ENCODE measurements around the gene ITGAL.
"Not testable (repeated sequence)": the region's sequence is repeated elsewhere in the genome, so short reads cannot be mapped to it uniquely, and the experiment has no call there.

Gene ITGAL

GRCh38 chr16:30474684-30475083 lies 2.1 kb downstream of the ITGAL start:
- Histone ChIP-seq H3K36me3 (ENCODE audit: low read depth) (no peaks in the 10 kb centered on the region), H3K9me3 (ENCODE audit: severe bottlenecking) (no peaks in the 10 kb centered on the region), H3K27me3 (ENCODE audit: insufficient read depth, poor library complexity, severe bottlenecking) (no peaks in the 10 kb centered on the region), H3K4me3 (ENCODE audit: severe bottlenecking) (no peak overlapping the region), H3K27ac (ENCODE audit: poor library complexity, severe bottlenecking) (no peak overlapping the region), H3K4me1 (ENCODE audit: insufficient read depth, poor library complexity, severe bottlenecking) (peaks cover 4% of the 10 kb centered on the region)
- no peak for TF ChIP-seq CTCF (IDR thresholded peaks at IDR 0.05; ENCODE audit: poor library complexity, severe bottlenecking)
- no peak for ATAC-seq (ENCODE audit: low read depth)
- no peak for DNase-seq (ENCODE audit: low spot score)

GRCh38 chr16:30476991-30477390 lies 4.4 kb downstream of the ITGAL start:
- no peaks in the 10 kb centered on the region for H3K4me1 ChIP-seq (ENCODE audit: insufficient read depth, poor library complexity, severe bottlenecking)
- H3K27me3 ChIP-seq (ENCODE audit: insufficient read depth, poor library complexity, severe bottlenecking): no peaks in the 10 kb centered on the region
- TF ChIP-seq CTCF (IDR thresholded peaks at IDR 0.05; ENCODE audit: poor library complexity, severe bottlenecking): no peak
- no peak overlapping the region for H3K27ac ChIP-seq (ENCODE audit: poor library complexity, severe bottlenecking)
- no peak for ATAC-seq (ENCODE audit: low read depth)
- no peaks in the 10 kb centered on the region for H3K9me3 ChIP-seq (ENCODE audit: severe bottlenecking)
- no peak overlapping the region for H3K4me3 ChIP-seq (ENCODE audit: severe bottlenecking)
- no peaks in the 10 kb centered on the region for H3K36me3 ChIP-seq (ENCODE audit: low read depth)
- DNase-seq (ENCODE audit: low spot score): no peak

- H3K4me3 ChIP-seq (ENCODE audit: severe bottlenecking); H3K36me3 ChIP-seq (ENCODE audit: low read depth); H3K9me3 ChIP-seq (ENCODE audit: severe bottlenecking); DNase-seq (ENCODE audit: low spot score); ATAC-seq (ENCODE audit: low read depth); H3K4me1 ChIP-seq (ENCODE audit: insufficient read depth, poor library complexity, severe bottlenecking); H3K27me3 ChIP-seq (ENCODE audit: insufficient read depth, poor library complexity, severe bottlenecking); H3K27ac ChIP-seq (ENCODE audit: poor library complexity, severe bottlenecking): not testable (repeated sequence)
Measured at GRCh38 chr16:30477773-30478172, 5.2 kb downstream of the ITGAL start.

- Histone ChIP-seq H3K27me3 (ENCODE audit: insufficient read depth, poor library complexity, severe bottlenecking) (no peaks in the 10 kb centered on the region), H3K36me3 (ENCODE audit: low read depth) (no peaks in the 10 kb centered on the region), H3K27ac (ENCODE audit: poor library complexity, severe bottlenecking) (no peak overlapping the region), H3K4me1 (ENCODE audit: insufficient read depth, poor library complexity, severe bottlenecking) (no peaks in the 10 kb centered on the region), H3K9me3 (ENCODE audit: severe bottlenecking) (no peaks in the 10 kb centered on the region), H3K4me3 (ENCODE audit: severe bottlenecking) (no peak overlapping the region)
- TF ChIP-seq CTCF (IDR thresholded peaks at IDR 0.05; ENCODE audit: poor library complexity, severe bottlenecking): no peak
- ATAC-seq (ENCODE audit: low read depth) (no peak), DNase-seq (ENCODE audit: low spot score) (no peak)
Measured at GRCh38 chr16:30478766-30479478, 6.4 kb downstream of the ITGAL start.

- DNase-seq (ENCODE audit: low spot score): no peak
- ATAC-seq (ENCODE audit: low read depth): no peak
- Histone ChIP-seq H3K4me1 (ENCODE audit: insufficient read depth, poor library complexity, severe bottlenecking) (no peaks in the 10 kb centered on the region), H3K36me3 (ENCODE audit: low read depth) (no peaks in the 10 kb centered on the region), H3K4me3 (ENCODE audit: severe bottlenecking) (no peak overlapping the region), H3K27me3 (ENCODE audit: insufficient read depth, poor library complexity, severe bottlenecking) (no peaks in the 10 kb centered on the region), H3K9me3 (ENCODE audit: severe bottlenecking) (no peaks in the 10 kb centered on the region), H3K27ac (ENCODE audit: poor library complexity, severe bottlenecking) (no peak overlapping the region)
- no peak for TF ChIP-seq CTCF (IDR thresholded peaks at IDR 0.05; ENCODE audit: poor library complexity, severe bottlenecking)
Measured at GRCh38 chr16:30481381-30481780, 8.8 kb downstream of the ITGAL start.

All from RWPE2 (cell line).